ENCODE results near the gene SNORC. TPM values are rescaled to one million over a fixed set of nuclear protein-coding genes. Genes with fewer than 3 reads are reported as not detected.
A peak's percentile ranks its signal among the peaks of the same experiment; 100 is the strongest.

SNORC gene
- polyA plus RNA-seq, 1 donor from 2014 or later = 0.68 TPM

DNA sequence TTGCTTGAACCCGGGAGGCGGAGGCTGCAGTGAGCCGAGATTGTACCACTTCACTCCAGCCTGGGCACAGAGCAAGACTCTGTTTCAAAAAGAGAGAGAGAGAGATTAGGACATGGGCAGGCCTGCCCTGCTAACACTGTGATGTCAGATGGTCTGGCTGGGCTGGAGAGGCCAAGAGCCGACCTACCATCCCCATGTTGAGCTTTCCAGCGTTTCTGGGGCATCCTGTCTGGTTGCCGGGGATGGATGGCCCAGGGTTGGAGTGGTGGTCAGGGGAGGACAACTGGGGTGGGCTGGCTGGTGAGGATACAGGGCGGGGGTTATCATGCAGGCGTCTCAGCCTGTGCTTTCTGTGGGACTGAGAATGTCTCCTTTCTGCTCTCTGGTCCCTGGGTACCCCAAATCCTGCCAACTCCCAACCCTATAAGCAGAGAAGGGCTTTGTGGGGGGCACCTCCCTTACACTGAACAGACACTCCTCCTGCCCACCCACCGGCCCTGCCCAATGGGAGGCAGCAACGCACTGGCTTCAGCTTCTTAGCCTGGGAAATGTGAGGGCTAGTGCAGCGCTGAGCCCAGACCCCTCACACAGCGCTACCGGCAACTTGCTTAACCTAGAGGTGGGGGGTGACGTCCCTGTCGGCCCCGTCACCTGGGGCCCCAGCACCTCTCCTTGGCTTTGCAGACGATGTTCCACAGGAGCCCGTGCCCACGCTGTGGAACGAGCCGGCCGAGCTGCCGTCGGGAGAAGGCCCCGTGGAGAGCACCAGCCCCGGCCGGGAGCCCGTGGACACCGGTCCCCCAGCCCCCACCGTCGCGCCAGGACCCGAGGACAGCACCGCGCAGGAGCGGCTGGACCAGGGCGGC is 5.4 kb downstream of the SNORC start:
- Histone ChIP-seq H3K9me2 (ENCODE audit: insufficient read depth, low read length) (no peaks in the 10 kb centered on the region), H3K36me3 (ENCODE audit: insufficient read depth, low read length) (no peaks in the 10 kb centered on the region), H3F3A (ENCODE audit: insufficient read depth, low read length, poor library complexity, severe bottlenecking) (no peaks in the 10 kb centered on the region), H3K9ac (ENCODE audit: low read length) (peak overlapping the region; percentile 58), H4K20me1 (ENCODE audit: insufficient read depth) (no peaks in the 10 kb centered on the region), H2AFZ (ENCODE audit: low read depth, low read length) (peak overlapping the region; percentile 8), H3K4me3 (ENCODE audit: low read length) (peak overlapping the region; percentile 68), H3K79me2 (replicated peaks; ENCODE audit: insufficient read depth, low read length) (no peaks in the 10 kb centered on the region), H3K27me3 (ENCODE audit: insufficient read depth, low read depth, low read length) (peaks cover 20% of the 10 kb centered on the region), H3K9me3 (ENCODE audit: low read length) (no peaks in the 10 kb centered on the region), H3K4me2 (ENCODE audit: low read length) (no peak overlapping the region), H3K27ac (ENCODE audit: low read length) (no peak overlapping the region)
- TF ChIP-seq, protein P1, sequence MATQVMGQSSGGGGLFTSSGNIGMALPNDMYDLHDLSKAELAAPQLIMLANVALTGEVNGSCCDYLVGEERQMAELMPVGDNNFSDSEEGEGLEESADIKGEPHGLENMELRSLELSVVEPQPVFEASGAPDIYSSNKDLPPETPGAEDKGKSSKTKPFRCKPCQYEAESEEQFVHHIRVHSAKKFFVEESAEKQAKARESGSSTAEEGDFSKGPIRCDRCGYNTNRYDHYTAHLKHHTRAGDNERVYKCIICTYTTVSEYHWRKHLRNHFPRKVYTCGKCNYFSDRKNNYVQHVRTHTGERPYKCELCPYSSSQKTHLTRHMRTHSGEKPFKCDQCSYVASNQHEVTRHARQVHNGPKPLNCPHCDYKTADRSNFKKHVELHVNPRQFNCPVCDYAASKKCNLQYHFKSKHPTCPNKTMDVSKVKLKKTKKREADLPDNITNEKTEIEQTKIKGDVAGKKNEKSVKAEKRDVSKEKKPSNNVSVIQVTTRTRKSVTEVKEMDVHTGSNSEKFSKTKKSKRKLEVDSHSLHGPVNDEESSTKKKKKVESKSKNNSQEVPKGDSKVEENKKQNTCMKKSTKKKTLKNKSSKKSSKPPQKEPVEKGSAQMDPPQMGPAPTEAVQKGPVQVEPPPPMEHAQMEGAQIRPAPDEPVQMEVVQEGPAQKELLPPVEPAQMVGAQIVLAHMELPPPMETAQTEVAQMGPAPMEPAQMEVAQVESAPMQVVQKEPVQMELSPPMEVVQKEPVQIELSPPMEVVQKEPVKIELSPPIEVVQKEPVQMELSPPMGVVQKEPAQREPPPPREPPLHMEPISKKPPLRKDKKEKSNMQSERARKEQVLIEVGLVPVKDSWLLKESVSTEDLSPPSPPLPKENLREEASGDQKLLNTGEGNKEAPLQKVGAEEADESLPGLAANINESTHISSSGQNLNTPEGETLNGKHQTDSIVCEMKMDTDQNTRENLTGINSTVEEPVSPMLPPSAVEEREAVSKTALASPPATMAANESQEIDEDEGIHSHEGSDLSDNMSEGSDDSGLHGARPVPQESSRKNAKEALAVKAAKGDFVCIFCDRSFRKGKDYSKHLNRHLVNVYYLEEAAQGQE (IDR thresholded peaks at IDR 0.05; ENCODE audit: borderline replicate concordance) = no peak
- peak; percentile 22 for TF ChIP-seq RAD21 (conservative IDR thresholded peaks at IDR 0.05)

DNA sequence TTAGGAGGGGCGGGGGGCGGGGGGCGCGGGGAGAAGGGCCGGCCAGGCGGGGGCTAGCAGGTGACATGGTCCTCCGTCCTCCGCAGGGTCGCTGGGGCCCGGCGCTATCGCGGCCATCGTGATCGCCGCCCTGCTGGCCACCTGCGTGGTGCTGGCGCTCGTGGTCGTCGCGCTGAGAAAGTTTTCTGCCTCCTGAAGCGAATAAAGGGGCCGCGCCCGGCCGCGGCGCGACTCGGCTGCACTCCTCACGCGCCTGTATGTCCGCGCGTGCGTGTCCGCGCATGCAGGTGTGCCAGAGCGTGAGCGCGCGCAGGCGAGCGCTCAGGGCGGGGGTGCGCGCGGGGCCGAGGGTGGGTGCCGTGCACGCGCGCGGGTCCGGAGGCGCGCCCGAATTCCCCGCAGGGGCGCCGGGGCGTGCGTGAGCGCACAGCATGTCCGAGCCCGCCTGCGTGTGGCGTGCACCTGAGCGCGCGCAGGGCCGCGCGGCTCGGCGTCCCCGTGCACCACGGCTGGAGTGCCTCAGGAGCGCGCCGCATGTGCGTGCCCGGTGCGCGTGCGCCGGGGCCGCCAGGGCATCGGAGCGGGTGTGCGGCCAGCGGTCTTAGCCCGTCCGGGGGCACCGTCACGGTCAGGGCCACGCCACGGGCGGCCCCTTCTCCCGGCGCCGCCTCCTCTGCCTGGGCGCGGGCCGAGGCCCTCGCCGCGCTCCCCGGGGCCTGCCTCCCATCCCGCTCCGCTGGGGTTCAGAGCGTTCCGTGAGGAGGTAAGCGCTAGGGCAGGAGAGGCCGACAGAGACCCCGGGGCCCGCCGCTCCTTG is 6.3 kb downstream of the SNORC start:
- H3K4me2 ChIP-seq (ENCODE audit: low read length) = no peak overlapping the region
- H2AFZ ChIP-seq (ENCODE audit: low read depth, low read length) = no peak overlapping the region

More for the DNA sequence above, 6.3 kb downstream of the SNORC start:
- Histone ChIP-seq H3K4me3 (ENCODE audit: low read length) (peak overlapping the region; percentile 68), H3K79me2 (replicated peaks; ENCODE audit: insufficient read depth, low read length) (no peaks in the 10 kb centered on the region), H3F3A (ENCODE audit: insufficient read depth, low read length, poor library complexity, severe bottlenecking) (no peaks in the 10 kb centered on the region), H3K9ac (ENCODE audit: low read length) (peak overlapping the region; percentile 58), H3K9me3 (ENCODE audit: low read length) (no peaks in the 10 kb centered on the region), H3K36me3 (ENCODE audit: insufficient read depth, low read length) (no peaks in the 10 kb centered on the region), H3K27me3 (ENCODE audit: insufficient read depth, low read depth, low read length) (peaks cover 20% of the 10 kb centered on the region), H4K20me1 (ENCODE audit: insufficient read depth) (no peaks in the 10 kb centered on the region), H3K9me2 (ENCODE audit: insufficient read depth, low read length) (no peaks in the 10 kb centered on the region), H3K27ac (ENCODE audit: low read length) (no peak overlapping the region)
- peak; percentile 88 for TF ChIP-seq MXI1 (conservative IDR thresholded peaks at IDR 0.05; ENCODE audit: poor library complexity, severe bottlenecking)
- peak; percentile 15 for TF ChIP-seq POLR2AphosphoS5 (IDR thresholded peaks at IDR 0.05)
- TF ChIP-seq, protein P2, sequence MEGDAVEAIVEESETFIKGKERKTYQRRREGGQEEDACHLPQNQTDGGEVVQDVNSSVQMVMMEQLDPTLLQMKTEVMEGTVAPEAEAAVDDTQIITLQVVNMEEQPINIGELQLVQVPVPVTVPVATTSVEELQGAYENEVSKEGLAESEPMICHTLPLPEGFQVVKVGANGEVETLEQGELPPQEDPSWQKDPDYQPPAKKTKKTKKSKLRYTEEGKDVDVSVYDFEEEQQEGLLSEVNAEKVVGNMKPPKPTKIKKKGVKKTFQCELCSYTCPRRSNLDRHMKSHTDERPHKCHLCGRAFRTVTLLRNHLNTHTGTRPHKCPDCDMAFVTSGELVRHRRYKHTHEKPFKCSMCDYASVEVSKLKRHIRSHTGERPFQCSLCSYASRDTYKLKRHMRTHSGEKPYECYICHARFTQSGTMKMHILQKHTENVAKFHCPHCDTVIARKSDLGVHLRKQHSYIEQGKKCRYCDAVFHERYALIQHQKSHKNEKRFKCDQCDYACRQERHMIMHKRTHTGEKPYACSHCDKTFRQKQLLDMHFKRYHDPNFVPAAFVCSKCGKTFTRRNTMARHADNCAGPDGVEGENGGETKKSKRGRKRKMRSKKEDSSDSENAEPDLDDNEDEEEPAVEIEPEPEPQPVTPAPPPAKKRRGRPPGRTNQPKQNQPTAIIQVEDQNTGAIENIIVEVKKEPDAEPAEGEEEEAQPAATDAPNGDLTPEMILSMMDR (IDR thresholded peaks at IDR 0.05; ENCODE audit: poor library complexity, severe bottlenecking) = peak; percentile 49
- TF ChIP-seq TAF1 (IDR thresholded peaks at IDR 0.05; ENCODE audit: low read depth) = no peak
- TF ChIP-seq EP300 (conservative IDR thresholded peaks at IDR 0.05; ENCODE audit: poor library complexity, severe bottlenecking) = peak; percentile 24
- no peak for TF ChIP-seq EZH2 (IDR thresholded peaks at IDR 0.05; ENCODE audit: borderline replicate concordance, insufficient read depth, low read length, poor library complexity, severe bottlenecking)
- peak; percentile 62 for TF ChIP-seq SMC3 (conservative IDR thresholded peaks at IDR 0.05; ENCODE audit: poor library complexity)
- TF ChIP-seq RAD21 (conservative IDR thresholded peaks at IDR 0.05) = peak; percentile 44
- TF ChIP-seq, protein P1 (IDR thresholded peaks at IDR 0.05; ENCODE audit: borderline replicate concordance) = no peak

All from neural cell (in vitro differentiated cells).